Measurements from ENCODE around the gene PROCR.
"Not testable (repeated sequence)": the region's sequence is repeated elsewhere in the genome, so short reads cannot be mapped to it uniquely, and the experiment has no call there.

The PROCR gene

DNA sequence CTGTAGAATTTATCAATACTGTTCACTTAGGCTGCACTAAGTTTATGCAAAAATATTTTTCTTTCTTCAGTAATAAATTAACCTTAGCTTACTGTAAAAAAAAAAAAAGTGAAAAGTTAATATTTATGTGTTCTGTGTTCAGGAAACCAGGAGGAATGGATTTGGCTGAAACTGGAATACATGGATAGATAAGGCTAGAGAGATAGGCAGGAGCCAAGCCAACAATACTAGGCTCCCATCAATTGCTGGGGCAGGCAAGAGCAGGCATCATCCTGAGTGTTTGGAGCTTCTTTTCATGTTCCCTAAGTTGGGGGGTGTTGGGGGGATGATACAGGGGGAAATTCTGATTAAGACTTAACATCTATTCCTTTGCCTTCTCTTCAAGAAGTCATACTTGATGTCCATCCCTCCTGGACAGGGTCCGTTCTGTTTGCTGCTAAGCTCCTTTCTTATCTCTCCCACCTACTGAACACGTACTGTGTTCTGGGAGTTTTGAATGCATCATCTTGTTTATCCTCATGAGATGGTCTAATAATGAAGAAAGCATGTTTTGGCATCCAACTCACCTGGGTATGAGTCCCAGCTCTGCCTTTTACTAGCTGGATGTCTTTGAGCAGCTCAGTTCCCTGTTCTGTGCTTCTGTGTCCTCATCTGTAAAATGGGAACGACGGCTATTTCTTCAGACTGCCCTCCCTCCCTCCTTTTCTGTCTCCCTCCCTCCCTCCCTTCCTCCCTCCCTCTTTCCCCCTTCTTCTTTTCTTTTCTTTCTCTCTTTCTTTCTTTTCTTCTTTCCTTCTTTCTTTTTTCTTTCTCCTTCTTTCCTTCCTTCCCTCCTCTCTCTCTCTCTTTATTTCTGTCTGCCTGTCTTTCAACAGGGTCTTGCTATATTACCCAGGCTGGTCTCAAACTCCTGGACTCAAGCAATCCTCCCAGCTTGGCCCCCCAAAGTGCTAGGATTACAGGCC lies 6.4 kb upstream of the PROCR start:
- no peak for DNase-seq (ENCODE audit: low read depth in 2 of 2)

DNA sequence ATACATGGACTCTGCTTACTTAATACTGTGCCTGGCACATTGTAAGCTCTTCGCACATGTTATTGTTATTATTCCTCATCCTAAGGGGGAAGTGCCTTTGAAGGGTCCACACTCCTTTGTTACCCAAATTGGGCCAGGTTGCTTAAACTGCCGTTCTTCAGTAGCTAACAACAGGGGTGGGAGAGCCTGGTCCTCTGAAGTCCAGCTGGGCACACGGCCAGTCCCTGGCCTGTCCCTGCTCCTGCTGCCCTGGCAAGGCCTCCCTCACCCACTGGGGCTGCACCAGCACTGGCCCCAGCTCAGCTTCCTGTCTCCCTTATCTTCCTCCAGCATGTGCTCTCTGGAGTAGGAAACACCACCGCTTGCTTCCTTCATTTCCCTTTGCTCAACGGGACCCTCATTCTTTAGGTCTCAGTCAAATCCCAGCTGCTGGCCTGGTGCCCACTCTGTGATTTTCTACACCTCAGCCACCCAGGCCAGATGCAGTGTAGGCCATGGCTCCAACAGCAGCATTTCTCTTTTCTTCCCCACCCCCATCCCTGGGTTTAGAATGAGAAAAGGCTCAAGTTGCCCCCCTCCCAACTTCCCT lies 5.5 kb upstream of the PROCR start:
- no peak for DNase-seq (ENCODE audit: low read depth in 2 of 2)

DNA sequence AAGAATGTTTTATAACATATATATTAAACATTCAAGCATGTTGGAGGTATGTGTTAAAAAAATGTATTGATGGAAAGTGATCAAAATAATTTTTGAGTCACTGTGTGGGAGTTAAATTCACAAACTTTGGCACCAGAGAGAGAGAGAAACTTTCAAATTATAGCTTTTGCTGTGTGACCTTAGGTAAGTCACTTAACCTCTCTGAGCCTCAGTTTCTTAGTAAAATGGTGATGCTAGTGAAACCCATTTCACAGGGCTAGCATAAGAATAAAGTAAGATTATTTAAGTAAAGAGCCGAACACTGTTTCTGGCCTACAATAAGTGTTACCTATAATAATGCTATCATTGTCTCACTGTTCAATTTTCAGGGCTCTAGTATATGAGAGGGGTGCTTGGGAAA lies 4.1 kb upstream of the PROCR start:
- no peak for DNase-seq (ENCODE audit: low read depth in 2 of 2)

DNA sequence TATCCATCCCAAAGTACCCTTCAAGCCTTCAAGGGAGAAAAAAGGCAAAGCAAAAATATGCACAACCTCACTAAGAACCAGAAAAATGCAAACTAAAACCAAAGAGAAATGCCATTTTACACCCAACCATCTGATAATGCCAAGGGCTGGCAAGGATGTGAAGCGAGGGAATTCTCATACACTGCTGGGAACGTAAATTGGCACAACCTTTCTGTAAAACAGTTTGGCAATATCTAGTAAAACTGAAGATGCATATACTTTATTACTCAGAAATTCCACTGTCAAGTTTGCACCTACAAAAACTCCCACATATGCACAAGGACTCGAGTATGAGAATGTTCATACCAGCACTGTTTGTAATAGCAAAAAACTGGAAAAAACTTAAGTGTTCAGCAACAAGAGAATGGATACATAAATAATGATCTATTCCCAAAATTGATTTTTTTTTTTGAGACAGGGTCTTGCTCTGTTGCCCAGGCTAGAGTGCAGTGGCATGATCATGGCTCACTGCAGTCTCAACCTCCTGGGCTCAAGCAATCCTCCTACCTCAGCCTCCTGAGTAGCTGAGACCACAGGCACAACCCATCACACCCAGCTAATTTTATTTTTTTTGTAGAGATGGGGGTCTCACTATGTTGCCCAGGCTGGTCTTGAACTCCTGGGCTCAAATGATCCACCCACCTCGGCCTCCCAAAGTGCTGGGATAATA lies 3.0 kb upstream of the PROCR start:
- DNase-seq (ENCODE audit: low read depth in 2 of 2) = not testable (repeated sequence)

DNA sequence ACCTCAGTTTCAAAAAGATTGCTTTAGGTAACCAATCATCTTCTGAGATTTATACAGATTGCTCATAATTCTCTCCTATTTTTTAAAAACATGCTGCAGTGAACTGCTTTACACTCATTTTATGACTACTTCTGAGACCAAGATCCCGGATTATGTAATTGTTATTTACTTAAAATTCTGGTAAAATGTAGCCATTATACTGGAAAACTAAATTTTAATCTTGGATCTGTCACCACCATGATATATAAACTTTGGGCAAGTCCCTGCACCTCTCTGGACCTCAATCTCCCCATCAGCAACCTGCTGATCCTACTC lies 477 bp upstream of the PROCR start:
- DNase-seq (ENCODE audit: low read depth in 2 of 2) = no peak

DNA sequence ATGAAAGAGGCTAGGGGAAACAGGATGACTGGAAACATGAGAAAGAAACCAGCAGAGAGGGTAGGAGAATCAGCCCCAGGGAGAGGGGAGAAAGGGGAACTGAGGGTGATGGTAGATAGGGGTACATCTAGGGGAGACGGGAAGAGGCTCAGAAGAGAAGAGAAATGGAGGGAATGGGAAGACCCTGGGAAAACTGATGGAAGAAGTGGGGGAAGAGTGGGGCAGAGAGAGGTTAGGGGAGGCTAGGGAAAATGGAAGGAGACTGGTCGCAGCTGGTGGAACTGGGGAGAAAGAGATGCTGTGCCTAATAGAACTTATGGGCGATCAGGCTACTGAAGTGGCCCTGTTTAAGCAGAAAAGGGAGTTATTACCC lies 548 bp downstream of the PROCR start:
- no peak for DNase-seq (ENCODE audit: low read depth in 2 of 2)

DNA sequence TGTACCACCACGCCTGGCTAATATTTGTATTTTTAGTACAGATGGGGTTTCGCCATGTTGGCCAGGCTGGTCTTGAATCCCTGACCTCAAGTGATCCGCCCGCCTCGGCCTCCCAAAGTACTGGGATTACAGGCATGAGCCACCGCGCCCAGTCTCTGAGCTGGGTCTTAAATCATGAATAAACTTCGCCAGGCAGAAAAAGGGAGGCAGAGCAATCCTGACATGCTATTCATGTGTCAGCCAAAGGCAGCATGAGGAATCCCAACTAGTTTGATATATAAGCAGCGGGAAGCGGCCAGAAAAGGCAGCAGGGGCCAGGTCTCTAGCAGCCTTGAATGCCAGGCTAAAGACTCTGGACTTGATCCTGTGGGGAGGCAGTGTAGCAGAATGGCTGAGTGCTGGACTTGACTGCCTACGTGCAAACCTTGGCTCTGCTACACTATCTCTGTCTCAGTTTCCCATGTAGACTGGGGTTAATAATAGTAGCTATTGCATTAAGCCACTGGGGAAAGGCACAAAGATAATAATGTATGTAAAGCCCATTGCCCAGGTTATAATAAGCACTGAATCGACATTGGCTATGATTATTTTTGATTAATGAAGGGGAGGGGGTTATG lies 1.8 kb downstream of the PROCR start:
- no peak for DNase-seq (ENCODE audit: low read depth in 2 of 2)

DNA sequence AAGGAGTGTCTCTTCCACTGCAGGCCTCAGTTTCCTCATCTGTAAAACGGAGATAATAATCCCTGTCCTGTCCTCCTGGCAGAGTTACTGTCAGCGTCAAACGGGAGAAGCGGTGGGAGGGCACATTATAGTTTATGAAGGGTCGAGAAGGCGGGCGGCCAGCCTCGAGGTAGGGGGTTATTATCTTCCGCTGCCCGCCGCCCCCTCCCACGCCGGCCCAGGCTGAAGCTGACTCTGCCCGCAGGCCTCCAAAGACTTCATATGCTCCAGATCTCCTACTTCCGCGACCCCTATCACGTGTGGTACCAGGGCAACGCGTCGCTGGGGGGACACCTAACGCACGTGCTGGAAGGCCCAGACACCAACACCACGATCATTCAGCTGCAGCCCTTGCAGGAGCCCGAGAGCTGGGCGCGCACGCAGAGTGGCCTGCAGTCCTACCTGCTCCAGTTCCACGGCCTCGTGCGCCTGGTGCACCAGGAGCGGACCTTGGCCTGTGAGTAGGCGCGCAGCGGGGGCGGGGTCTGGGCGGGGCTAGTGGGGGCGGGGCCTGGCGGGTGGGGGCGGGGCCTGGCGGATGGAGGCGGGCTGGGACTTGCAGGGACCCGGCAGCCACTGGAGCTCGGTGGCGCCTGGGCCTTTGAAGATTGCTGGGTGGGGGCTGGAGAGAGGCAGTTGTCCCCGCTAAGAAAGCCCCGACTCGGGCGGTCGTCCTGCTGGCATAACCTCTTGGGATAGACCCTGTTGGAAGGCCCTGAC lies 2.8 kb downstream of the PROCR start:
- no peak for DNase-seq (ENCODE audit: low read depth in 2 of 2)

DNA sequence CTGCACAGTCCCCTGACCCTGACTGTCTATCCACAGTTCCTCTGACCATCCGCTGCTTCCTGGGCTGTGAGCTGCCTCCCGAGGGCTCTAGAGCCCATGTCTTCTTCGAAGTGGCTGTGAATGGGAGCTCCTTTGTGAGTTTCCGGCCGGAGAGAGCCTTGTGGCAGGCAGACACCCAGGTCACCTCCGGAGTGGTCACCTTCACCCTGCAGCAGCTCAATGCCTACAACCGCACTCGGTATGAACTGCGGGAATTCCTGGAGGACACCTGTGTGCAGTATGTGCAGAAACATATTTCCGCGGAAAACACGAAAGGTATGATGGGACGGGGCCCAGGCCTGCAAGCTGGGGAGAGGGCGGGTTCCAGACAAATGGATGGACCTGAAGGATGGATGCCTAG lies 4.3 kb downstream of the PROCR start:
- no peak for DNase-seq (ENCODE audit: low read depth in 2 of 2)

DNA sequence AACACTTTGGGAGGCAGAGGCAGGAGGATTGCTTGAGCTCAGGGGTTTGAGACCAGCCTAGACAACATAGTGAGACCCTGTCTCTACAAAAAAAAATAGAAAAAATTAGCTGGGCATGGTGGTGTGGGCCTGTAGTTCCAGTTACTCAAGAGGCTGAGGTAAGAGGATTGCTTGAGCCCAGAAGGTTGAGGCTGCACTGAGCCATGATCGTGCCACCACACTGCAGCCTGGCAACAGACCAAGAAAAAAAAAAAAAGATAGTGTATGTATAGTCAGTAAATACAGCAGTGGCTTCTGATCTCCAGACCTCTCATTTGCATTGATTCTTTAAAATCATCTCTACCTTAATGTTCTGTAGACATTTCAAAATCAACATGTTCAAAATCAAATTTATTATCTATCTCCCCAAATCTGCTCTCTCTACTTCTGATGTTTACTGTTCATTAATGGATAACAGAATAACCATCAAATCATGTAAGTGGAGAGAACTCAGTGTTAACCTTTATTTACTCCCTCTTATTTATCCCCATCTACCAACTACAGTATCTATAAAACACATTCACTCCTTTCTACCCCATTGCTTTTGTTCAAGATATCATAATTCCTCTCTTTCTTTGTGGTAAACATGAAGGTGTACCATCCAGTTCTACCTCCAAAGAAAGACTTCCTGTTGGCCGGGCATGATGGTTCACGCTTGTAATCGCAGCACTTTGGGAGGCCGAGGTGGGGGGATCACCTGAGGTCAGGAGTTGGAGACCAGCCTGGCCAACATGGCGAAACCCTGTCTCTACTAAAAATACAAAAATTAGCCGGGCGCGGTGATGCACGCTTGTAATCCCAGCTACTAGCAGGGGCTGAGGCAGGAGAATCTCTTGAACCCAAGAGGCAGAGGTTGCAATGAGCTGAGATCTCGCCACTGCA lies 7.7 kb downstream of the PROCR start:
- DNase-seq (ENCODE audit: low read depth in 2 of 2) = no peak

DNA sequence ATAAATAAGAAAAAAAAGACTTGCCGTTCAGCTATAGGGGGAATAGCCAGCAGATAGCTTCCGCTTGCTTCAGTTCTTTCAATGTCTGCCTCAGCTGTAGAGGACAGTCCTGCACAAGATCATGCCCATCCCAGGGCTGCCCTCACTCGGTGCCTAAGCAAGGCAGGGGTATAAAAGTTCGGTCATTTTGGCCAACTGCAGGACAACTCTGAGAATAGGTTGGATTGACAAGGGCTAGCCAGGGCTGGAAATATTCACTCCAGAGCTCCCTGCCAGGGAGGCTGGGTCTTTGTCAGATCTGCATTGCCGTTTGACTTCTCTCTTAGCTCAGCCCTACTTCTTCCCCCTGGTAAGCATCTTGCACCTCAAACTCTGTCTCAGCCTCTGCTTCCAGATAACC lies 8.4 kb downstream of the PROCR start:
- no peak for DNase-seq (ENCODE audit: low read depth in 2 of 2)

DNA sequence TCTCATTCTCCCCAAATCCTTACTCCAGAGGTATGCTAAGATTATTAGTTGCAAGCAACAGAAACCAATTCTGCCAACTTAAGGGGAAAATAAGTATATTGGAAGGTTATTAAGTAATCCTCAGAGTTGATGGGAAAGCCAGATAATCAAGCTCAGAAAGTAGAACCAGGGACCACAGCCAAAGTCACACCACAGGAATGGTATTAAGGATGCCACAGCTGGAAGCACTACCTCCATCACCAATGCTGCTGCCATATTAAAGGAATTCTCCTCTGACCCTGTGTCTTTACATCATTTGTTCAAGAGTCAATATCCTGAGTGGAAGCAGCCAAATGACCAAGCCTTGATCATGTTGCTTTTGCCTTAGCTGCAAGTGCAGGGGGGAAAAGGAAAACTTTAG lies 9.9 kb downstream of the PROCR start:
- no peak for DNase-seq (ENCODE audit: low read depth in 2 of 2)

DNA sequence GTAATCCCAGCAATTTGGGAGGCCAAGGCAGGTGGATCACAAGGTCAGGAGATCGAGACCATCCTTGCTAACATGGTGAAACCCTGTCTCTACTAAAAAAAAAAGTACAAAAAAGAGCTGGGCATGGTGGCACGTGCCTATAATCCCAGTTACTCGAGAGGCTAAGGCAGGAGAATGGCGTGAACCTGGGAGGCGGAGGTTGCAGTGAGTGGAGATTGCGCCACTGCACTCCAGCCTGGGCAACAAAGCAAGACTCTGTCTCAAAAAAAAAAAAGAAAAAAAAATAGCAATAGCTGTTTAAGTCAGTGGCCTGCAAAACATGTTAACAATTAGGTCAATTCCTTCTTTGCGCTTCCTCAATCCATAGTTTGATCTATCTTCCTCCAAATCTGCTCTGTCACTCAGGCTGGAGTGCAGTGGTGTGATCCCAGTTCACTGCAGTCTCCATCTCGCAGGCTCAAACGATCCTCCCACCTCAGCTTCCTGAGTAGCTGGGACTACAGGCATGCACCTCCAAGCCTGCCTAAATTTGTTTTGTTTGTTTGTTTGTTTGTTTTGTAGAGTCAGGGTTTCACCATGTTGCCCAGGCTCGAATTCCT lies 14.9 kb downstream of the PROCR start:
- DNase-seq (ENCODE audit: low read depth in 2 of 2) = not testable (repeated sequence)

DNA sequence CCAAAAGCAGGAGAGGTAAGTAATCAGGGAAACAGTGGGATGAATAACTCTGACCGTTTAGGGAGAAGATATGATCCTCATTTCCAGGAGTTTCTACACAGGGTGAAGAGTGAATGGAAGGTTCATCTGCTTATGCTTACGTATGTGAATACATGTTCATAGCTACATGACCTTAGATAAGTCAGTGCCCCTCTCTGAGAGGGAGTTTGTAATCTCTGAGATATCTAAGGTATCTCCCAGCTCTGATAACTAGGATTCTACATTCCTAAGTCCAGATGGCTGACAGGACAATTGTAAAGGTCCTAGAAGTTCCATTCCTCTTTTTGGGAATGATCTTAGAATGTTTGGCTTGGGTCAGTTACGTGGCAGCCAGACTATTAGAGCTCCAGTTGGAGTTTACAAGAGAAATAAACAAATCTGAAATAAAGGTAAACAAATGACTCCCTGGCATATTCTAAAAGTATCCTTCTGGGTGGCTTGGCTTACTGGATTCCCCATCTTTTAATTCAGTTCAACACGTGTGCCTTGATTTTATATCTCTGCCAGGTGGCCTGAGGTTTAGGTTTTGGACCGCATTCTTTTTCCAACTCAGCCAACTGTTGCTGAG lies 15.8 kb downstream of the PROCR start:
- DNase-seq (ENCODE audit: low read depth in 2 of 2) = no peak

DNA sequence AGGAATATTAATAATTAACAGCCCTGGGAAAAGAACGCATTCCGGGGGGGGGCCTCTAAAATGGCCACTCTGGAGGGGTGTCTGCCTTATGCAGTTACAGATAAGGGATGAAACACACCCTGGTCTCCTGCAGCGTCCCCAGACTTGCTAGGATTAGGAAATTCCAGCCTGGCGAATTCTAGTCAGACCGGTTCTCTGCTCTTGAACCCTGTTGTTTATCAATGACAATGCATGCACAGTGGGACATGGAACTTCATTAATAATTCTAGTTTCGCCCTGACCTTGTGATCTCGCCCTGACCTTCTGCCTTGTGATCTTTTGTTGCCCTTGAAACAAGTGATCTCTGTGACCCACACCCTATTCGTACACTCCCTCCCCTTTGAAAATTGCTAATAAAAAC lies 17.4 kb downstream of the PROCR start:
- DNase-seq (ENCODE audit: low read depth in 2 of 2) = not testable (repeated sequence)

DNA sequence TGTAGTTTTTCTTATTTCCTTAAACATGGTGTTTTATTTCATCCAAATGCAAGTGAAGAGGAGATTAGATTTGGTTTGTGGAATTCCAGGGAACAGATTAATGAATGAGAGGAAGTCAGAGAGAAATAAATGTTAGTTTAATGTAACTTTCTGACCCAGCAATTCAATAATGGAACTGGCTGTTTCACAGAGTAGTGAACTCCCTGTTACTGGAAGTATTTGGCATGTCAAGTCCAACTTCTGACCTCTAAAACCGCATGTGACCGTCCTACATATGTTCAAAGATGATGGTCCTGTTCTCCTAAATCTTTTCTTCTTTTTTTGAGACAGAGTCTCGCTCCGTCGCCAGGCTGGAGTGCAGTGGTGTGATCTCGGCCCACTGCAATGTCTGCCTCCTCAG lies 18.7 kb downstream of the PROCR start:
- no peak for DNase-seq (ENCODE audit: low read depth in 2 of 2)

DNA sequence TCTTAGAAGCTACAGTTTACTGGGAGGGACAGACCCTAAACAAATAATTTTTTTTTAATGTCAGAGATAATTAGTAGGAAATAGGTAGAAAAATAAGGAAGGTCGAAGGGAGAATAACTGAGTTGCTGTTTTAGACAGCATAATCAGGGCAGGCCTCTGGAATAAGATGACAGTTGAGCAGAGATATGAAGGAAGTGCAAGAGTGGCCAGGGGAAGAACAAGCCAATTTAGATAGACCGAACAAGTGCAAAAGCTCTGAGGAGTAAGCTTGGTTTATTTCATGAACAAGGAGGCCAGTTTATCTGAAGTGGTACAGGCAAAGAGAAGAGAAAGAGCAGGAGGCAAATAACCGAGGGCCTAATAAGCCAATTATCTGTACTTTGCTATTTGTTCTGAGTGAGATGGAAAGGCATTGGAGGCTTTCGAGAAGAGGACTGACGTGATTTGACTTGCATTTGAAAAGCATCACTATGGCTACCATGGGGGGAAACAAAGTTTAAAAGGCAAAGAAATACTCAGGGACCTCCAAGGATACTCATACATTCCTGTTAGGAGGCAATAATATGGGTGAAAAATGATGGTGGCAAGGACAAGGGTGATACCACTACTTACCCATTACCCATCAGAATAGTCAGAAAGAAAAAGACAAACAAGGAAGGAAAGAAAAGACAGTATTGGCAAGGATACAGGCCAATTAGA lies 19.7 kb downstream of the PROCR start:
- DNase-seq (ENCODE audit: low read depth in 2 of 2) = no peak

DNA sequence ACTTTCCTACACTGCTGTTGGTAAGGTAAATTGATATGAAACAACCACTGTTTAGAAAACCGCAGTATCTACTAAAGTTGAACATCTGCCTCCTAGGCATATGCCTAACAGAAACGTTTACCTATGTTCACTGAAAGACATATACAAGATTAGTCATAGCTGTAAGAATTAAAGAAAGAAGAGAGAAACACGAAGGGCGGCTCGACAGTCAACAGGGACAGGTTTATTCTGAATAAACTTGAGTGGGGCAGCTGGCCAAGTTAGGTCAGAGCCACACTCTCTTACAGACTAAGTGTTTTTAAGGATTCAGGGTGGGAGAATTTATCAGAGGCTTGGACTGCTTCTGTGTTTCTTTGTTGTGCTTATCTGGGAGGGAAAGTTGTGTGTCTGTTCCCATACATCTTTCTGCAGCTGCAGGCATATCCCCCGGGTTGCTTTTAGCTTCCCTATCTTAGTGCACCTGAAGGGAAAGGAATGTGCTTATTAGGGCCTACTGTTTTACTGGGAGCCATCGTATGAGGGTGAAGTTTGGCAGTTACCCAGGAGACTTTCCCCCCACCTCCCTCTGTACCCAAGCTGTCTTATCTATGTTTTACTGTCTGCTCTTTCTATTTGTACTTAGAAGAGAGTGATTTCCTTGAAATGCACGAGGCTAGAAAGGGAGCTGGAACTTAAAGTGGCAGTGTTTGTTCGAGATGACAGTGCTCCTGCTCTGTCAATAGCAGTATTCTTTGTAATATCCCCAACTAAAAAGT lies 20.4 kb downstream of the PROCR start:
- DNase-seq (ENCODE audit: low read depth in 2 of 2) = no peak
